Epidermal melanocyte (primary cell): ENCODE measurements around the gene DNAH5.

Source experiments
- DNase-seq: peaks from one replicate; pipeline ENCODE4 v3.0.0; 2011; ENCODE audit warnings: low spot score; ENCODE audit not compliant: insufficient read length

DNAH5 gene

DNA sequence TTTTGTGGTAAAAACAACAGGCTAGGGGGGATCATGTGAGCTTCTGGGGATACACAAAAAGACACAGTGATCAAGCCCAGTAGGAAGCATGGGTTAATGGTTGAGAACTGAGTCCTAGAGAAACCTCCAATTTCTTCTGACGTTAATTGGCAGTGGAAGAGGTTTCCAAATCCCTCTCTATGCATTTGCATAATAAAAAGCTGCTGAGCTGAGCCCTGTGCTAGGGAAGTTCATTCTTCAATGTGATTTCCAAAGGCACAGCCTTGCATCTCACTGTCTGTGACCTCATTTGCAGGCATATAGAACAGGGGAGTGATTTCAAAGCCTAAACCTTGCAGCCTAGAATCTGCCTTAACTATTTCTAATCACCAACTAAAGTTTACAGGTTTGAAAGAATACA is 812 bp downstream of the DNAH5 start:
- DNase-seq = no peak

DNA sequence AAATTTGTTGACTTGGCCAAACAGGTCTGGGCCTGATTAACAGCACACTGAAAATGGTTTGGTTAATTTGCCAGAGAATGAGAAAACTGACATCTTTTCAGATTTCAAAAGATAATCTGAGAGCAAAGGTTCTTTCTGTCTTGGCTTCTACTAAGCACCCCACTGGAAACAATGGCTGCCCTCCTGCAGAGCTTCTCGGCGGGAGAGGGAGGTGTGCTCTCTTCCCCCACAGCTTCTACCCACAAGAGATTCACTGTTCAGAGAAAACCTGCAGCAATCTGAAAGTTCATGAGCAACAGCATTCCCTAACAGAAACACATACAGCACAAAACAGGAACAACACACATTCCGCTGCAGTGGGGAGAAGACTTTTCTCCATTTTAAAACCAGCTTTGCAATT is 3.0 kb downstream of the DNAH5 start:
- no peak for DNase-seq

DNA sequence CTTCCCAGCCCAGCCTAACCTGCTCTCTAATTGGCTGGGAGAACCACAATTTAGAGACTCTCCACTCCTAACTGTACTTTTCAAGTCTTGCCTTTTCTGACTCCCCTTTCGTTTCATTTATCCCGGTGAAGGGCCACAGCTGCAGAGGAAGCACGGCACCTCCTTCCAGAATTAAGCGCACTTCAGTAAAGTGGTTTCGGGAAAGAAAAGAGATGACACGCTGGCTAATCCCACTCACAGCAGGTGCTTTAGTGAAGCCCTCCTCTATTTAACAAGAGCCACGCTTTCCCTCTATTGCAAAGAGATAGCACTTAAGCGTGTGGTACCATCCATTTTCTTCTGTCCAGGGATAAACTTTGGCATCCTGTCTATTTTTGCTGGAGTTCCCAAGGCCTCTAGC is 4.8 kb downstream of the DNAH5 start:
- DNase-seq = no peak

DNA sequence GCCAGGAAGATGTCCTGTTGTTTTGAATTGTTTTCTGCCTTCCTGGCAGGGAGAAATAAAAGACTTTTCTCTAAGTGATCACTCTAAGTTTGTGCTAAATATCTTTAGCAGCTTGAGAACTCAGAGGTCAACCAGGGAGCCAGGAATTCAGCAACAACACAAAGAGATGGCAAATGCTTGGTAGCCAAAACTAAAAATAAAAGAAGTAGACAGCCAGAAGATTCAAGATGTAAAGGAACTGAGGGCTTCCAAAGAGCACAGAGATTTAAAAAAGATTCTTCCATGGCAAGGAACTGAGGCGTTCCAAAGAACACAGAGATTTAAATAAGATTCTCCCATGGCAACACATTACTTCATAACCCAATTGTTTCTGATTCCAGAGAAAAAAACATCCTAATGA is 9.6 kb downstream of the DNAH5 start:
- no peak for DNase-seq

DNA sequence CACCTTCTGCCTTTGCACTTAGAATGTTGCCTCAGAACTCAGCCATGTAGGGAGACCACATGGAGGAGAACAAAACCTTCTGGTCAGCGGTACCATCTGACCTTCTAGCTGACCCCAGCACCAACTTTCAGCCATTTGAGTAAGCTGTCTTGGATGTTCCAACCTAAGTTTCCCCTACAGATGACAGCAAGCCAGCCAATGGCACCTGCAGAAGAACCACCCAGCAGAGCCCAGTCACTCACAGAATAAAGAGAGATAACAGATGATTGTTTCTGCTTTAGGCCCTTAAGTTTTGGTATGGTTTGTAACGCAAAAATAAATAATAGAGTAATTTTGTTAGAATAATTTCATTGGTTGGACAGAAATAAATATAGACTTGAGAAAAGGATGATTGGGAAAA is 10.4 kb downstream of the DNAH5 start:
- DNase-seq = no peak

DNA sequence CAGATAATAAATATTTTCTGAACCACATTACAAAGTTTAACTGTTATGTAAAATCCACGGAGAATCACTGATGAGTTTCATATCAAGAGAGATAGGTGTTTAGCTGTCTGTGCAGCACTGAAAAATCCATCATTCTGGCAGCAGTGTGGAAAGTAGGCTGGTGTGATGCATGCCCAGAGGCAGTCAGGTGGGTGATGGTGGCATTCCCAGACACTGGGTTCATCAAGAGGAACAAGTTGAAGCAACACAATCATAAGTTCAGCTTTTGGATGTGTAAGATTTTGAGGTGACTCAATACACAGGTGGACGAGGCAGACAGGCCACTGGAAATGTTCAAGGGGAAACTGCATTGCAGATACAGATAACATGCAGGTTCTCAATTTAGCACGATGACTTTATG is 11.9 kb downstream of the DNAH5 start:
- no peak for DNase-seq

DNA sequence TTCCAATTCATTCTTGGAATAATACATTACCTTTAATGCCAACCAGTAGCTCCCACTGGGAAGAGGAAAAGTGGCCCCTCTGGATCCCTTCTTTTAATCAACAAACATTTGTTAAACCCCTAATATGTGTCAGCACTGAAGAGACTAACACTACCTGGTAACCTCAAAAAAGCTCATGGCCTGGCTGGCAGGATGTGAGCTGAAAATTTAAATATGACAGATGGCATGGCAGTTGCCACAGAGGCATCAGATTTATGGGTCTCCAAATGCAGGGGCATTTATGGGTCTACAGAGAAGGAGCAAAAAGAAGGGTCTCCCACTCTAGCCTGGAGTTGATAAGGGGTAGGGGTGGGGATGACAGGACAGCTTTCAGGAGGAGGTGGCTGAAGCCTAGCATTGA is 12.5 kb downstream of the DNAH5 start:
- DNase-seq = no peak

DNA sequence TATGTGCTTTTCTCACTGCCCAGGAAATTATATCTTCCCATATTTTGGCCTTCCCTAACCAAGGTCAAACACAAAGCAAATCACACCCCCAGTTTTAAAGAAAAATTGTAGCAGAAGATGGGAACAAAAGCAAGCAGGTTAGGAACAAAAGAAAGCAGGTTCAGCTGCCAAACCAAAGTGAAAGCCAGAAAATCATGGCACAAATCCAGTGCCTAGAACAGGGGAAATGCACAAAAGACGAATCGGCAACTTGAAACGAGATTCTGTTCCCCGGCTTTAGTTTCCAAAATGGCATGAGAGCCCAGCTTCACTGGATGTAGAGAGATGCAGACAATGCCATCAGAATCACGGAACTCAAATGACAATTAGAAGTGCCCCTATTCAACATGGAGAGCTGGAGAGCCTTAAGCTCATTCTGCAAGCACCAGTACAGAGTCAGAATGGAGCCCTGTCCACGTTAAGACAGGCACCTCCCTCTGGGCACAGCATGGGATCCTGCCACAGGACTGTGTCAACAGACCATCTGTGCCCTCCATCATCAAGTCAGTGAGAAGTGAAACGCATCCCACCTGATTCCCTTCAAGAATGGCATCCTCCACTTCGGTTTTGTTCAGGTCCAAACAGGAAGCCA is 13.8 kb downstream of the DNAH5 start:
- no peak for DNase-seq

DNA sequence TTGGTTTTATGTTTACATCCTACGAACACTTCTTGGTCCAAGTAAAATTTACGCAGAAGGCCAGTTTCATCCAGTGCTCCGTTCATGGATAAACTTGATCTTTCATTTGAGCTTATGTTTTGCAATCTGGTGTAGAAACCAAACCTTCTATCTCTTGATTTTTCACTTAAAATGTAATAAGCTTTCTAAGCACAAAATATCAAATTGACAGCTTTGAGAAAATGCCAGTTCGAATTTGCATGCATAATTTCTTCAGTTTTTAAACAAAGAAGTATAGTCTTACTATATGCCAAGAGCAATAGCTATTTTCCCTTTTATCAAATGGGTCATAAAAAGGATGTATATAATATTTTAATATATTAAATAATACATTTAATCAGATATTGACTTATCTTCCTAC is 17.8 kb downstream of the DNAH5 start:
- no peak for DNase-seq

DNA sequence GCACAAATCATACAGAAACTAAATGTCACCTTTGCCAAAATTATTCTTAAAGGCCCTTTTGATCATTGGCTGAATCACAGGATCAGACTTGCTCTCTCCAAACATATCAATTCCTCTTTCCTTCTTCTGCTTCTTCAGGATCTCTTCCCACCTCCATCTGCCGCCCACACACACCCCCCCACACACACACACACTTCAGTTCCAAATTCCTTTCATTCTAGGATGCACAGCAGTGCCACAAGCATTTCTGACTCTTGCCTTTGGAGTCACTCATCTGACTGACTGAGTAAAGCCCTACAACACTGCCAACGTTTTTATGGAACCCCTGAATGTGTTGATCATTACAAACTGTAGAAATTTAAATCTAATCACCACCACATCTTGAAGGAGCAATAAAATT is 22.9 kb downstream of the DNAH5 start:
- no peak for DNase-seq

DNA sequence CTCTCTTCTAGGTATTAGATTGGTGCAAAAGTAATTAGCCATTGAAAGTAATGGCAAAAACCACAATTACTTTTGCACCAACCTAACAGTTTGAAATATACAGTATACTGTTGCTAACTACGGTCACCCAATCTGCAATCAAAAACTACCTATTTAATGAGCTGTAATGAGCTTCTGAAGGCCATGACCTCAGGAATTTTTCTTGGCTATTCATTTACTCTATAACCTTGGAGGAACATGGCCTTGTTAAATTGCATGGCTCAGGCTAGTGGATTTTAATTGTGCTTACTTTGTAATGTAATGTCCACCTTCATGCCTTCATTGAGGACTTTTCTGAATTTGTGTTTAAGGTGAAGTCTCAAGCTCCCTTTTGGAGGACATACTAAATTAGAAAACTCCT is 24.7 kb downstream of the DNAH5 start:
- no peak for DNase-seq

DNA sequence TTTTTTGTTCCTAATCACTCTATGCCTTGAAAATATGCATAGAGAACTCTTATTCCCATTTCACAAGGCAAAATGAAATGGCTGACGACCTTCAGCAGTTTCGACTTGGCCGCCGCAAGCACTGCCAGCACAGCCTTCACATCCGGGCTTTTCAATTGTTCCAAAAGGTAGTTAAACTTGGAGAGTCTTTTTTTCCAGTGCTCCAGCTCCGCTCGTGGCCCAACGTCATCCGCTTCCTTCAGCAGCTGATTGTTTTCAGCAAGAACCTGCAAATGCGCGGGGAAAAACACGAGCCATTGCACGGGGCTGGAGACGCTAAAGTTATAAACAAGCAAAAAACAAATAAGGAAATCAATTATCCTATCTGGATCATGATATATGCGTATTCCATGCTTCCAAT is 25.4 kb downstream of the DNAH5 start:
- no peak for DNase-seq

DNA sequence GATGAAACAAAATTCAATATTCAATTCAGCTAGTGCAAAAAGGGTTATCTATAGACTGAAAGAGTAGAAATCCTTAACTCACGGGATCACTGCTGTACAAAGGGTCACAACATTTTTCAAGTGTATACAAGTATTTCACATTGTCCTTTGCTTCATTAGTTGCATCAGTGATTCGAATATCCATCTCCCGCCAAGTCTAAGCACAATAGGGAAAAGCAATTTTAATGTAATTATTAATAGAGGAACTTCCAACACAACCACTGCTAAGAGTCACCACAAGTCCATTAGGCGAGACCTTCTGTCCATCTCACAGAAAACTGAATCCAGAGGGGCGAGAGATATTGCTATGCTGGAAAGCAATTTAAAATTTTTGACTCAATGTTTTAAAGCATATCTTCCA is 27.4 kb downstream of the DNAH5 start:
- DNase-seq = no peak

DNA sequence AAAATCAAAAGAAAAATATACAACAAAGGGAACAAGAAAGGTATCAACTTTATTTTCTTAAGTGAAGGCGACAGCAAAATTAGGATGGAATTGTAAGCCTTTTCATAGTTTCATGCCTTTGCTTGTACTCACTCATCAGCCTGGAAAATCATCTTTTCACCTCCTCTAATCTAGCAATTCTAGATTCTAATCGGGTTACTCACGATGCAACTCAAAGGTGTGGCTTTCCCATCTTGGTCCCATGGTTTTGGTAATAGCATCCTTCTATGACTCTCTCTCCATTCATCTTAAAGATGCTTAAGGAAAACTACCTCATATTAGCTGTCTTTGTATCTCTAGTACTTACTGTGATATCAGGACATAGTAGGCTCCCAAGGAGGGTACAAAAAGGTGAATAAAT is 30.5 kb downstream of the DNAH5 start:
- DNase-seq = no peak

DNA sequence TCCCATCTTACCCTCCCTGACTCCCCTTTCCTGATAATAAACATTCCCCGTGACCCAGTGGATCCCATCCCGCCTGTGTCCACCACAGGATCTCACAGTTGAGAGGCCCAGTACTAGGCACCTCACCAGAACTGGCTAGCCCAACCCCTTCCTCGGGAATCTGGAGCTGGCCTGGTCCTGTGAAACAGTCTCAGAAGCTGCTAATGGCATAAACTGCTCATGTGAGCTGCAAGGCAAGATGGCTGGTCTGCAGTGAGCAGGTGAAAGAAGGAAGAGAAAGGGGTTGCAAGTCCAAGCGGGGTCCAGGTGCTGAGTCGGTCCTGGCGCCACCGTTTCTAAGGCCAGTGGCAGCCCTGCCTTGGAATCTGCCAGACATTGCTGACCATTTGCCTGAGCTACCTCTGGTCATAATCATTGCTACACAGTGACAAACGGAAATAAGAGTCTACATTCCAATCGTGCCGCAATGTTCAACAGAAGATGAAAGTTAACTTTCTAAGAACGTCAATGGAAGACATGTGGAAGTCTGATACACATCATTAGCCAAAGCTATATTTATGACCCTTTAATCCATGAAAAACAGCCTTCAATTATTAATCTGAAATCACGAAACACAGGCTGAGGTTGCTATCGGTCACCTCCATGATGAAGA is 33.7 kb downstream of the DNAH5 start:
- no peak for DNase-seq

DNA sequence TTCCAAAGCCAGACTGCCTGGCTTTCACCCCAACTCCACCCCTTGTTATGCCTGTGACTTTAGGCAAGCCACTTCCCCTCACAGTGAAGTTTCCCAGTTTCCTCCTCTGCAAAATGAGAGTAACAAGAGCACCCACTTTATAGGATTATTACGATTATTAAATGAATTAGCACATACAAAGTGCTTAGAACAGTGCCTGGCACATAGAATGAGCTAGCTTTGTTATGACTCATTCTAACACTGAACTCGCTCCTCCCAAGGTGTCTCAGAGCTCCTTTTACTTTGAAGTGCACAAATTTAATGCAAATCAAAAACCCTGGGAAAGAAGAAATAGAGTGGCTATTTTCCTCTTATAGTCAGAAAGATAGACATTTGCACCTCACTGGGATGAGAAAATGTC is 34.3 kb downstream of the DNAH5 start:
- DNase-seq = no peak

DNA sequence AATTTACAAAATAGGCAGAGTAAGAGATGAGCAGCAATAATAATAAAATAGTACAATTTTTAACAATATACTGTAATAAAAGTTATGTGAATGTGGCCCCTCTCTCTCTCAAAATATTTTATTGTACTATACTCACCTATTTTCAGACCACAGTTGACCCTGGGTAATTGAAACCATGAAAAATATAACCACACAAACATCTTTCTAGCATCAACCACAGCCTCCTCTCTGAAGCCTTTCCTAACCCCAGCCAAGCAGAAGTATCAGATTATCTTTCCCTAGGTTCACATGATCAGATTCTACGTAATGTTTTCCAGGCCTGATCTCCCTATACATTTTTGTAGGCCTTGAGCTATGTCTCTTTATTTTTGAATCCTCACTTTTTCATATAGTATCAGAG is 35.2 kb downstream of the DNAH5 start:
- no peak for DNase-seq

DNA sequence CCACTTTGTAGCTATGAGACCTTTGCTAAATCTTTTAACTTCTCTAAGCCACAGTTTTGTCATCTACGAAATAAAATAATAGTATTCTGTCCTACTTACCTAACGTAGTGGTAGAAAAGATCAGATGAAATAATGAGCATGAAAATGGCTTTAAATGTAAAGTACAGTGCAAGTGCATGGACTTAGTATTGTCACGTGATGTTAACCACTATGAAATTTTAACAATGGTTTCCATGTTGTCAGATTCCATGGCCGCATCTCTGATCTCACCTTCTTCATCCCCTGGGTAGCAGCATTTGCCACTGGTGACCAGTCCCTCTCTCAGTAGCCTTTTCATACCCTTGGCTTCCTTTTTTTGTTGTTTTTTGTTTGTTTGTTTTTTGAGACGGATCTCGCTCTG is 45.9 kb downstream of the DNAH5 start:
- DNase-seq = no peak

DNA sequence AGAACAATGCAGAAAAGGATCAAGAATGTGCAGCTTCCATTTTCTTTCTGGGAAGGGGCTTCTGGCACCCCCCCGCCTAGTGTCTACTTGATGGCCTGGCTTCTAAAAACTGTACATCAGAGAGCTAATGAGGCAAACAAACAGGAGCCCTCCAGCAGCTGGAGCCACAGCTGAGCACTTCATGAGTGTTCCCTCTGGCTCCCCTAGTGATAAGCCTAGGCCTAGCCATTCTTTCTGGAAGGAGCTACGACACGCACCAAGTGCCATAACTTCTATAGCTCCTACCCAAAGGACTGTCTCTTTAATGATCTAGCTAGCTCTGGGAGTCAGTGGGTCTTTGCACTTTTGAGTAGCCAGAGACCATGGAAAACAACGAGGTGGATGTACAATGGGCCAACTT is 66.1 kb downstream of the DNAH5 start:
- DNase-seq = no peak

DNA sequence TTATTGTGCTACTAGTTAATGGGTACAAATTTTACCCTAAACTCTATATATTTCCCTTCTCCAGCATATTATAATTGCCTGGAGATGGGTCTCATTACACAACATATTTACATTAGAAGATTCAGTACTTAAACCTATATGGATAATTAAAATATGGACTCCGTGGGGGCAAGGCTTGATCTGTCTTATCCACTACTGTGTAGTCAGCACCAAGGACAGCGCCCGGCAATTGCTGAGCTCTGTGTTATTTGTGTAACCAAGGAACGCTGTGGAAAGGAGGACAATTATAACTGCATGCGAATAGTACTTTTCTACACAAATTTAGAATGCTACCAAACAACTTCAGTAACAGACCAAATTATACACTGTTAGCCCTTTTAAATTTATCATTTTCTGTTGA is 77.7 kb downstream of the DNAH5 start:
- no peak for DNase-seq

DNA sequence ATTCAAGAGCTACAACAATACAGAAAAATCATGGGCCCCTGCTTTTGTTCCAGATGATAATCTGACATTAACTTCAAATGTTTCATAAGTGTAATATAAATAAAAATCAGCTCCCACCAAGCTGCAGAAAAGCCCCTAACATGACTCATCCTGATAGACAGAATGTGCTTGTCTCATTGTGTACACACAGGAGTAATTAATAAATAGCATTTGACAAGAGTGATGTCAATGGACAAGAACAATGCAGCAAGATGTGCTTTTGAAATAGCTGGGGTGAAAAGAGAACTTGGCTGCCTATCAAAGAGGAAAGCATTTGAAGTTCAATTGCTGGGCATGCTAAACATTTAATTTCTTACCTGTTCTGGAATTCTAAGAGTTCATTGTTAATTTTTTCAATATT is 79.2 kb downstream of the DNAH5 start:
- DNase-seq = no peak

DNA sequence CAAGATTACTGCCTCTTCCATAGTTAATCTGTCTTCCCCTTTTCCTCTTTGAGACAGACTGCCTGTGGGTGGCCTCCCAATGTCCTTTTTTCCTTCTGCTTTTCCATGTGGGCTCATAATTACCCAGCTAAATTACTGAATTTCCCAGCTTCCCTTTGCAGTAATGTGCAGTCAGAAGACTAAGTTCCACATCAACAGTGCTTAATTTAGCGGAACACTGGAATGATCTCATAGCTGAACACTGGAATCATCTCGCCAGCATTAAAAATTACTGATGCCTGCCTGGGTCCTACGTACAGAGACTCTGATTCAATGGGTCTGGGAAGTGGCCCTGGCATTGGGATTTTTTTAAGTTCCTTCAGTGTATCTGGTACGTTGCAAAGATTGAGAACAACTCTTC is 84.3 kb downstream of the DNAH5 start:
- DNase-seq = no peak

DNA sequence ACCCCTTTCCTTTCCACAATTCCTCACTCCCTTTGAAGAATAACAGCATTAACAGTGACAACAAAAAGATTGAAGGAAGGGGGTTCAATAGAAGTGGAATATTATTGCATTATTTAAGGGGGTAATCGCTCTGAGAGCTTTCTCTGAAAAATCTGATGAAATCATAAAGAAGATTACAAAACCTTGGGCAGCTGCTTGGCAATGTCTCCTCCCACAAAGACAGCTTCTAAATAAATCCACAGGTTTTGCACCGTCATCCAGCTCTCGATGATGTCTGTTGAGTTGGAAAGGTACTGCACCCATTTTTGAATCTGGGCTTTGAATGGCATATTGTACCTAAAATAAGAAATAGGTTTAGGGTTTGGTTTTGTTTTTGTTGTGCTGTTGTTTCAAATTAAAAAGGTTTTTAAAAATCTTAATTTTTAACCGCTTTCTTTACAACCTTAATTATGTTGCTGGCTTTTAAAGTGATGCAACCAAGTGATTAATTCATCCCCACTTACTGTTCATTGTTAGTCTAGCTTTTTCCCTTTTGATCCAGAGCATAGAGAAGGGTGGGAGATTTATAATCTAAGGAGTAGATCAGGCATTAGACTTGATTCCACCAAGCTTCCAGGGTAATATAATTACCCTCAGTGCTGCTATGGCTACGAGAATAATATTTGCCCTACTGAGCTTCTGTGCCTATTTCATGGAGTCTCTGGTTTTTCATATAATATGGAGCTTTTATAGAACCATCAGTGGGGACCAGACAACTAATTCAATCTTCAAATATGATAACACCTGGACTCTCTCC is 85.0 kb downstream of the DNAH5 start:
- DNase-seq = no peak
